ENCODE data around the gene PYROXD2.

- no peak for TF ChIP-seq CTCF (IDR thresholded peaks at IDR 0.05)
- no peak for TF ChIP-seq POLR2A (IDR thresholded peaks at IDR 0.05)
Observed at GRCh38 chr10:98411166-98411565, 3.8 kb downstream of the PYROXD2 start.
